ENCODE measurements around the gene CD22.
"Not testable (repeated sequence)": the region's sequence is repeated elsewhere in the genome, so short reads cannot be mapped to it uniquely, and the experiment has no call there.

CD22 gene

GRCh38 chr19:35328851-35329285 is at the start of gene CD22:
Gene CD22 (plus strand): TSS chr19:35329187. CDS start chr19:35332041, 2,854 bp downstream.
- DNase-seq (ENCODE audit: low read depth in 3 of 3) = no peak

- DNase-seq (ENCODE audit: low read depth in 3 of 3) = no peak
Observed at GRCh38 chr19:35279374-35279773, 49.6 kb upstream of the CD22 start.

DNA sequence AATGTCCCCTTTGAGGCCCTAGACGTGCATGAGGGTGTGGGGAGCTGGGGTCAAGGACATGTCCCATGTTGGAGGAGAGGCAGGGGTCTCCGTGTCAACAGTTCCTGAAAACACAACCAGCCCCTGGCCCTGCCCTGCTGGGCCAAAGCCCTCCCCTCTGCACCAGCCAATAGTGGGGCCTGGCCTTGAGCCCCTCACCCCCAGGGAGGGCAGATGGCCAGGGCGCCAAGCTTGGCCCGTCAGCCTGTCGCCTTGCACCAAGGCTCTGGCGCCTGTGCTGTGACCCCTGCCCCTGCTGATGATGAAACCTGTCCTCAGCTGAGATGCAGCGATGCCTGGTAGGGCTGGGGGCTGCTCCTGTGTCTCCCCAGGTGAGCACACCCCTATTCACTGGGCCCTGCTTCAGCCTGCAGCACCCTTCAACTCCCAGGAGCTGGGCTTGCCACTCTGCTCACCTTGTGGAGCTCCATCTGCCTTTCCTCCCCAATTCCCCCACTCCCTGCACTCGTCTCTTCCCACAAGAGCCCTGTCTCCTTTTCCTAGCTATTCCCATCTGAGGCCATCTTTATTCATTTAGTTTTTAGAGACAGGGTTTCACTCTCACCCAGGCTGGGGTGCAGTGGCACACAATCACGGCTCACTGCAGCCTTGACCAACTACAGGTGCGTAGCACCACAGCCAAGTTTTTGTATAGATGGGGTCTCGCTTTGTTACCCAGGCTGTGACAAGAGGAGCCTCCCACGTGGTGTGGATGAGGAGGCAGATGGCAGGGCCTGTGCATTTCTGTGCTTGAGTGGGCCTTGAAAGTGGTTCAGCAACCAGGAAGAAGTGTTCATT is 48.8 kb upstream of the CD22 start:
- no peak for DNase-seq (ENCODE audit: low read depth in 3 of 3)

- DNase-seq (ENCODE audit: low read depth in 3 of 3) = no peak
Observed at GRCh38 chr19:35281303-35281702, 47.7 kb upstream of the CD22 start.

DNA sequence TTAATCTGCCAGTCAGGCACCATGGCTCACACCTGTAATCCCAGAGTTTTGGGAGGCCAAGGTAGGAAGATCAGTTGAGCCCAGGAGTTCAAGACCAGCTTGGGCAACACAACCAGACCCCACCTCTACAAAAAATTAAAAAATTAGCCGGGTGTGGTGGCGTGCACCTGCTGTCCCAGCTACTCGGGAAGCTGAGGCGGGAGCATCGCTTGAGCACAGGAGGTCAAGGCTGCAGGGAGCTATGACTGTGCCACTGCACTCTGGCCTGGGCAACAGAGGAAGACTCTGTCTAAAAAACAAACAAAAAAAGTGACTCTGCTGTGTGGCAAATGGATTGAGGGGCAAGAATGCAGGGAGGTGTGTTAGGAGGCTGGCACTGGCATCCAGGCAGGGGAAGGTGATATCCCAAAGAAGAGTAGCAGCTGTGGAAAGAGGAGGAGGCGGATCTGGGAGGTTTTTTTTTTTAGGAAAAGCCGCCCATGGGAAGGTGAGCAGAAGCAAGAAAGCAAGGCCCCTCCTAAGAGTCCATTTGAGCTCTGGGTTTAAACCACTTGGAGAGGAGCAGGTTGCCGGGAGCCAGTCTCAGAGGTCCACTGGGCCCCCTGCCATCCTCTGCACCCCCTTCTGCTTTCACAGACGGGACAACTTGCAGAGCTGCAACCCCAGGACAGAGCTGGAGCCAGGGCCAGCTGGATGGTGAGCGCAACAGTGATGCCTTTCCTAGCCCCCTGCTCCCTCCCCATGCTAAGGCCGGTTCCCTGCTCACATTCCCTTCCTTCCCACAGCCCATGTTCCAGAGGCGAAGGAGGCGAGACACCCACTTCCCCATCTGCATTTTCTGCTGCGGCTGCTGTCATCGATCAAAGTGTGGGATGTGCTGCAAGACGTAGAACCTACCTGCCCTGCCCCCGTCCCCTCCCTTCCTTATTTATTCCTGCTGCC is 44.6 kb upstream of the CD22 start:
- no peak for DNase-seq (ENCODE audit: low read depth in 3 of 3)

GRCh38 chr19:35285095-35285449 is 43.9 kb upstream of the CD22 start:
- DNase-seq (ENCODE audit: low read depth in 3 of 3) = no peak

GRCh38 chr19:35285465-35285864 is 43.5 kb upstream of the CD22 start:
- not testable (repeated sequence) for DNase-seq (ENCODE audit: low read depth in 3 of 3)

GRCh38 chr19:35286101-35286500 is 42.9 kb upstream of the CD22 start:
- DNase-seq (ENCODE audit: low read depth in 3 of 3) = not testable (repeated sequence)

- DNase-seq (ENCODE audit: low read depth in 3 of 3) = no peak
Observed at GRCh38 chr19:35287713-35288112, 41.3 kb upstream of the CD22 start.

DNA sequence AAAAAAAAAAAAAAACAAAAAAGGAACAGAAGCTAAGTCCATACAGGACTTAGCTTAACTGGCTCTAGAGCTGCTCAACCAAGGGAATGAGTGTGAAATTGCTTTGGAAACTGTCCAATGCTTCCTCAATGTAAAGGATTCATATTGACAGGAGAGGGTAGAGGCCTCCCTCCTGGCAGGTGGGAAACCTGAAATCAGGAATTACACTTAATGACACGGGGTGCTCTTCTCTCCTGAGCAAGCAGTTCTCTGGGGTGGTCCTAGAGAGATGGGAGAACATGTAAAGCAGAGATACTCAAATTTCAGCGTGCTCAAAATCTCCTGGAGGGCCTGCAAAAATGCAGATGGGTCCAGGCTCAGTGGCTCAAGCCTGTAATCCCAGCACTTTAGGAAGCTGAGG is 40.7 kb upstream of the CD22 start:
- DNase-seq (ENCODE audit: low read depth in 3 of 3) = no peak

- DNase-seq (ENCODE audit: low read depth in 3 of 3) = no peak
Observed at GRCh38 chr19:35288906-35289305, 40.1 kb upstream of the CD22 start.

- no peak for DNase-seq (ENCODE audit: low read depth in 3 of 3)
Observed at GRCh38 chr19:35290381-35291127, 38.4 kb upstream of the CD22 start.

- no peak for DNase-seq (ENCODE audit: low read depth in 3 of 3)
Observed at GRCh38 chr19:35291259-35291658, 37.7 kb upstream of the CD22 start.

GRCh38 chr19:35291916-35292315 is 37.1 kb upstream of the CD22 start, which contains the start of gene MAG:
Gene MAG (plus strand): TSS chr19:35292161. CDS start chr19:35295409, 3,248 bp downstream.
- DNase-seq (ENCODE audit: low read depth in 3 of 3) = no peak

DNA sequence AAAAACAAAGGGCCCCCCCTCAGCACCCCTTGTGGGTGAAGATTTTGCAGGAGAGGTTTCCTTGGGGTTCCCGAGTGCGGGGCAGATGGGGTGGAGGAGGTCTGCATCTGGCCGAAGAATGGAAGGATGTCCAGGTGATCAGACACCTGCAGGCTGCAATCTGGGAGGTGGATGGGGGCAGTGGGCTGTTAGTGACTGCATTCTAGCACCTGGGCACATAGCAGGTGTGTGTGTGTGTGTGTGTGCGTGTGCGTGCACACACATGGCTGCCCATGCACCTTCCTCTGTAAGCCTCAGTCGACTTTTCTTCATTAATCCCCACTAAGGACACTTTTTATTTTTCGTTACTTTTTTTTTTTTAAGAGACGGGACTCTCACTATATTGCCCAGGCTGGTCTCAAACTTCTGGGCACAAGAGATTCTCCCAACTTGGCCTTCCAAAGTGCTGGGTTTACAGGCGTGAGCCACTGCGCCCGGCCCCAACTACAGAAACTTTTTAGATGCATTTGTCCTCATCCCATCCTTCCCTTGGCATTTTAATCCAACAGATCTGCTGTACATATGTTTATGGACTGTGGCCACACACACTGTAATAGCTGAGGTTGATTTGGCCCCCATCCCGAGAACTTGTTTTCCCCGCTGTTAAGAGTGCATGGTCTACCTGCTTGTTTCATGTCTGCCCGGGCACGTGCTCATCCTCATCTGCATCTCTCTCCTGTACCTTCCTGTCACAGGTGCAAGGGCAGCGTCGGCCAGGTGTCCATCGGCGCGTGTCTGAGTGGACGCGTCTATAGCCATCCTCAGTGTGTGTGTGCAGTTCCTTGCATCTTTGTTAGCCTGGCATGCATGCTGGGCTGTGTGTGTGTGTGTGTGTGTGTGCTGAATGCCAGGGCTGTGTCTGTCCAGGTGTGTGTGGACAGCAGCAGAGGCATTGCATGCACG is 36.3 kb upstream of the CD22 start:
- no peak for DNase-seq (ENCODE audit: low read depth in 3 of 3)

DNA sequence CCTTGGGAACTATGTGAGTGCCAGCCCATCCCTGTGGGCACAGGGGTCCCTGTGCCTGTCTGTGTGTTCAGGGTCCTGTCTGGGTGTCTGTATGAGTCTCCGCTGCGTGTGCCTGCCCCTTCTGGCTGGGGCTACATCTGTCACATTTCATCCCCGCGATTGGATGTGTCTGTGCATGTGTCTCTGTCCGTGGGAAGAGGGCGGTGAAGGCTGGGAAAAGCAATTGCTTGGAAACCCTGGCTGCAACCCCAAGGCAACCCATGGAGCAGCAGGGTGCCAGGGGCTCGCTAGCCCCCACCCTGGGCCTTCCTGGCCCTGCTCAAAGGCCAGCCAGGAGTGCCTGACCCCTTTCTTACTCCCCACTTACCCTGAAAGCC is 35.6 kb upstream of the CD22 start:
- DNase-seq (ENCODE audit: low read depth in 3 of 3) = no peak

- DNase-seq (ENCODE audit: low read depth in 3 of 3) = no peak
Observed at GRCh38 chr19:35293808-35294207, 35.2 kb upstream of the CD22 start.

- no peak for DNase-seq (ENCODE audit: low read depth in 3 of 3)
Observed at GRCh38 chr19:35294328-35294727, 34.7 kb upstream of the CD22 start.

DNA sequence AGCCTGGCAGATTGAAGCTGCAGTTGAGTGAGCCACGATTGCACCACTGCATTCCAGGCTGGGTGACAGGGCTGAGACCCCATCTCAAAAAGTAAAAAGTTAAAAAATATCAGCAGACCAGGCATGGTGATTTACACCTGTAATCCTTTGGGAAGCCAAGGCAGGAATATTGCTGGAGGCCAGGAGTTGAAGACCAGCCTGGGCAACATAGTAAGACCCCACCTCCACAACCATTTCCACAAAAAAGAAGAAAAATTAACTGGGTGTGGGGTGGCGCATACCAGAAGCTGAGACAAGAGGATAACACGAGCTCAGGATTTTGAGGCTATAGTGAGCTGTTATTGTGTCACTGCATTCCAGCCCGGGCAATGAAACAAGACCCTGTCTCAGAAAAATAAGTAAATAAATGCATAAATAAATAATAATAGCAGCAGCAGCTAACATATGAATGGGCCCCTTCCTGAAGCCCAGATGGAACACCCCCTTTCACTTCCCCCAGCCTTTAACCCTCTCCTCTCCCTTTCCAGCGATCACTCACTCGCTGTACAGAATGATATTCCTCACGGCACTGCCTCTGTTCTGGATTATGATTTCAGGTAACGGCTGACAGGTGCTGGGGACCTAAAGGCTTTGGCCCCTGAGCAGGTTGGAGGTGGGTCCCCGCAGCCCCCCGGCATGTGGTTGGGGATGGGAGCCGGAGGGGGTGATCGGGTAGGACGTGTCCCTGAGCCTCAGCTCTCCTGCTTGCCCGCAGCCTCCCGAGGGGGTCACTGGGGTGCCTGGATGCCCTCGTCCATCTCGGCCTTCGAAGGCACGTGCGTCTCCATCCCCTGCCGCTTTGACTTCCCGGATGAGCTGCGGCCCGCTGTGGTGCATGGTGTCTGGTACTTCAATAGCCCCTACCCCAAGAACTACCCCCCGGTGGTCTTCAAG is 33.9 kb upstream of the CD22 start:
- DNase-seq (ENCODE audit: low read depth in 3 of 3) = no peak
